Activated T-helper 17 cell treated with anti-CD3 and anti-CD28 coated beads, Interleukin-2, amount 50 U/mL, for 72 hours (primary cell): ENCODE measurements around the gene SMIM10L2A. TPM values are rescaled to one million over a fixed set of nuclear protein-coding genes. Genes with fewer than 3 reads are reported as not detected.
"Not testable (repeated sequence)": the region's sequence is repeated elsewhere in the genome, so short reads cannot be mapped to it uniquely, and the experiment has no call there.

Experiments
- ATAC-seq: fragments of 150-1000 bp; cut with Tn5 transposase; replicated peaks from 2 replicates; pipeline ENCODE4 v1.10.0; 2021; ENCODE audit warnings: mild to moderate bottlenecking, moderate library complexity
- H3K27ac Mint-ChIP-seq: one replicate; pipeline ENCODE4 v1.8.0; 2022; ENCODE audit warnings: mixed read lengths
- H3K27me3 Mint-ChIP-seq: one replicate; pipeline ENCODE4 v1.8.0; 2022; ENCODE audit warnings: mixed read lengths
- H3K36me3 Mint-ChIP-seq: one replicate; pipeline ENCODE4 v1.8.0; 2022; ENCODE audit warnings: low read depth, mild to moderate bottlenecking, mixed read lengths
- H3K4me1 Mint-ChIP-seq: one replicate; pipeline ENCODE4 v1.8.0; 2022; ENCODE audit warnings: mixed read lengths
- H3K4me3 Mint-ChIP-seq: one replicate; pipeline ENCODE4 v1.8.0; 2022; ENCODE audit warnings: mild to moderate bottlenecking, mixed read lengths
- H3K9me3 Mint-ChIP-seq: one replicate; pipeline ENCODE4 v1.8.0; 2022; ENCODE audit warnings: mixed read lengths
- total RNA-seq, 2 donors: library from RNA; stranded (reverse); gene quantifications; one replicate each; pipeline ENCODE4 v1.2.3, GENCODE V29; 2022

Gene SMIM10L2A
- total RNA-seq, 2 donors from 2014 or later, result 0.06 to 0.82 TPM

- not testable (repeated sequence) for ATAC-seq, H3K4me3 Mint-ChIP-seq, H3K4me1 Mint-ChIP-seq, H3K27ac Mint-ChIP-seq, H3K36me3 Mint-ChIP-seq, H3K27me3 Mint-ChIP-seq, H3K9me3 Mint-ChIP-seq
Measured at GRCh38 chrX:135461756-135462155, 40.0 kb downstream of the SMIM10L2A start.

GRCh38 chrX:135463937-135464336 lies 42.2 kb downstream of the SMIM10L2A start:
- no peaks in the 10 kb centered on the region for H3K36me3 Mint-ChIP-seq
- ATAC-seq, result no peak
- H3K27me3 Mint-ChIP-seq, result no peaks in the 10 kb centered on the region
- H3K27ac Mint-ChIP-seq, result no peak overlapping the region
- H3K4me1 Mint-ChIP-seq, result no peaks in the 10 kb centered on the region
- H3K4me3 Mint-ChIP-seq, result no peak overlapping the region
- H3K9me3 Mint-ChIP-seq, result no peaks in the 10 kb centered on the region

GRCh38 chrX:135476378-135476777 lies 54.6 kb downstream of the SMIM10L2A start:
- H3K36me3 Mint-ChIP-seq, result no peaks in the 10 kb centered on the region
- no peaks in the 10 kb centered on the region for H3K27me3 Mint-ChIP-seq
- no peak overlapping the region for H3K27ac Mint-ChIP-seq
- H3K4me3 Mint-ChIP-seq, result no peak overlapping the region
- ATAC-seq, result no peak
- H3K4me1 Mint-ChIP-seq, result no peaks in the 10 kb centered on the region
- H3K9me3 Mint-ChIP-seq, result no peaks in the 10 kb centered on the region

GRCh38 chrX:135477576-135477975 lies 55.8 kb downstream of the SMIM10L2A start:
- H3K27me3 Mint-ChIP-seq, result no peaks in the 10 kb centered on the region
- no peak overlapping the region for H3K4me3 Mint-ChIP-seq
- H3K9me3 Mint-ChIP-seq, result no peaks in the 10 kb centered on the region
- ATAC-seq, result peak; percentile 52
- no peak overlapping the region for H3K27ac Mint-ChIP-seq
- H3K4me1 Mint-ChIP-seq, result no peaks in the 10 kb centered on the region
- H3K36me3 Mint-ChIP-seq, result no peaks in the 10 kb centered on the region

Other genes starting within 250 kb of the SMIM10L2A start
- gene ETDA, start 169.9 kb upstream of the SMIM10L2A start, total RNA-seq, result not detected
- gene ETDC, start 112.5 kb upstream of the SMIM10L2A start, total RNA-seq, result not detected
- gene ZNF75D, start 77.8 kb upstream of the SMIM10L2A start, total RNA-seq, result 1 to 10 TPM; 6.4 to 8.2 TPM
- gene ZNF449, start 77.1 kb upstream of the SMIM10L2A start, total RNA-seq, result 1 to 10 TPM; 1.6 to 2.2 TPM
- 10 to 100 TPM; 15.2 to 46.5 TPM for gene INTS6L, start 98.7 kb downstream of the SMIM10L2A start, total RNA-seq